ENCODE data around the gene ZNF804A.
"Not testable (repeated sequence)": the region's sequence is repeated elsewhere in the genome, so short reads cannot be mapped to it uniquely, and the experiment has no call there.

ZNF804A gene

GRCh38 chr2:184729581-184729980 lies 131.3 kb downstream of the ZNF804A start:
- DNase-seq, result no peak

- no peak for DNase-seq
Measured at GRCh38 chr2:184730288-184730687, 132.0 kb downstream of the ZNF804A start.

- DNase-seq, result no peak
Measured at GRCh38 chr2:184734338-184734737, 136.0 kb downstream of the ZNF804A start.

- DNase-seq, result no peak
Measured at GRCh38 chr2:184735611-184736010, 137.3 kb downstream of the ZNF804A start.

- no peak for DNase-seq
Measured at GRCh38 chr2:184743096-184743495, 144.8 kb downstream of the ZNF804A start.

- no peak for DNase-seq
Measured at GRCh38 chr2:184756161-184756560, 157.8 kb downstream of the ZNF804A start.

GRCh38 chr2:184756885-184757284 lies 158.6 kb downstream of the ZNF804A start:
- DNase-seq, result no peak

GRCh38 chr2:184759557-184760255 lies 161.4 kb downstream of the ZNF804A start:
- DNase-seq, result not testable (repeated sequence)

- no peak for DNase-seq
Measured at GRCh38 chr2:184760931-184761330, 162.6 kb downstream of the ZNF804A start.

- DNase-seq, result no peak
Measured at GRCh38 chr2:184765112-184765895, 167.0 kb downstream of the ZNF804A start.

- no peak for DNase-seq
Measured at GRCh38 chr2:184767059-184767458, 168.7 kb downstream of the ZNF804A start.

GRCh38 chr2:184769023-184769422 lies 170.7 kb downstream of the ZNF804A start:
- DNase-seq, result no peak

- DNase-seq, result no peak
Measured at GRCh38 chr2:184769686-184770085, 171.4 kb downstream of the ZNF804A start.

- no peak for DNase-seq
Measured at GRCh38 chr2:184779777-184780176, 181.4 kb downstream of the ZNF804A start.

GRCh38 chr2:184780384-184780783 lies 182.1 kb downstream of the ZNF804A start:
- DNase-seq, result no peak

GRCh38 chr2:184780944-184781343 lies 182.6 kb downstream of the ZNF804A start:
- no peak for DNase-seq

- DNase-seq, result no peak
Measured at GRCh38 chr2:184783576-184783975, 185.2 kb downstream of the ZNF804A start.

- DNase-seq, result no peak
Measured at GRCh38 chr2:184793176-184793575, 194.8 kb downstream of the ZNF804A start.

GRCh38 chr2:184799379-184799778 lies 201.1 kb downstream of the ZNF804A start:
- no peak for DNase-seq

GRCh38 chr2:184814421-184814820 lies 216.1 kb downstream of the ZNF804A start:
- no peak for DNase-seq

- no peak for DNase-seq
Measured at GRCh38 chr2:184815824-184816223, 217.5 kb downstream of the ZNF804A start.

- no peak for DNase-seq
Measured at GRCh38 chr2:184824597-184824996, 226.3 kb downstream of the ZNF804A start.

- DNase-seq, result no peak
Measured at GRCh38 chr2:184830531-184830930, 232.2 kb downstream of the ZNF804A start.

- no peak for DNase-seq
Measured at GRCh38 chr2:184834699-184835397, 236.5 kb downstream of the ZNF804A start.
